ENCODE results near the gene GTF2H2C.
"Not testable (repeated sequence)": the region's sequence is repeated elsewhere in the genome, so short reads cannot be mapped to it uniquely, and the experiment has no call there.

DNA sequence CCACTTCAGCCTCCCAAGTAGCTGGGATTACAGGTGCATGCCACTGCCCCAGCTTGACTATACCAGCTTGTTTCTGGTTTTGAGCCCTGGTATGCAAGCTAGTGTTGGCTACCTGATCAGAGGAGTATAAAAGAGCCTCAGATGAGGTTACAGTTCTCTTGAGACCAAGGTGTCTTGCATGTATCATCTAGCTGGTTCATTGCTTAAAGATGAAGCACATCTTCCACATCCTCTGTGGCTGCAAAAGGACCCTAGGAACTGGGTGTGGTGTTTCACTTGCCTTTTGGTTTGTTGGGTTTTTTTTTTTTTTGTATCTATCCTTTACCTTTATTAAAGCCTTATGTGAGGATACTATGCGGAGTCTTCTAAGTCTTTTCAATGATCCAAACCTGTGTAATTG lies 47.8 kb downstream of the GTF2H2C start:
- not testable (repeated sequence) for TF ChIP-seq PATZ1 (CRISPR knock-in tag; IDR thresholded peaks at IDR 0.05; ENCODE audit: borderline replicate concordance); RARB (CRISPR knock-in tag; IDR thresholded peaks at IDR 0.05); SNAI2 (CRISPR knock-in tag; IDR thresholded peaks at IDR 0.05); ZFP30 (CRISPR knock-in tag; IDR thresholded peaks at IDR 0.05); ZNF565 (CRISPR knock-in tag; conservative IDR thresholded peaks at IDR 0.05; ENCODE audit: low read depth)
- TF ChIP-seq, protein P1, sequence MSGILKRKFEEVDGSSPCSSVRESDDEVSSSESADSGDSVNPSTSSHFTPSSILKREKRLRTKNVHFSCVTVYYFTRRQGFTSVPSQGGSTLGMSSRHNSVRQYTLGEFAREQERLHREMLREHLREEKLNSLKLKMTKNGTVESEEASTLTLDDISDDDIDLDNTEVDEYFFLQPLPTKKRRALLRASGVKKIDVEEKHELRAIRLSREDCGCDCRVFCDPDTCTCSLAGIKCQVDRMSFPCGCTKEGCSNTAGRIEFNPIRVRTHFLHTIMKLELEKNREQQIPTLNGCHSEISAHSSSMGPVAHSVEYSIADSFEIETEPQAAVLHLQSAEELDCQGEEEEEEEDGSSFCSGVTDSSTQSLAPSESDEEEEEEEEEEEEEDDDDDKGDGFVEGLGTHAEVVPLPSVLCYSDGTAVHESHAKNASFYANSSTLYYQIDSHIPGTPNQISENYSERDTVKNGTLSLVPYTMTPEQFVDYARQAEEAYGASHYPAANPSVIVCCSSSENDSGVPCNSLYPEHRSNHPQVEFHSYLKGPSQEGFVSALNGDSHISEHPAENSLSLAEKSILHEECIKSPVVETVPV (CRISPR knock-in tag; IDR thresholded peaks at IDR 0.05), result not testable (repeated sequence)
